ENCODE data around the gene RSPO1. TPM values are rescaled to one million over a fixed set of nuclear protein-coding genes. Genes with fewer than 3 reads are reported as not detected.

Gene RSPO1
- total RNA-seq, 1 experiment from 2014 or later, result not detected

DNA sequence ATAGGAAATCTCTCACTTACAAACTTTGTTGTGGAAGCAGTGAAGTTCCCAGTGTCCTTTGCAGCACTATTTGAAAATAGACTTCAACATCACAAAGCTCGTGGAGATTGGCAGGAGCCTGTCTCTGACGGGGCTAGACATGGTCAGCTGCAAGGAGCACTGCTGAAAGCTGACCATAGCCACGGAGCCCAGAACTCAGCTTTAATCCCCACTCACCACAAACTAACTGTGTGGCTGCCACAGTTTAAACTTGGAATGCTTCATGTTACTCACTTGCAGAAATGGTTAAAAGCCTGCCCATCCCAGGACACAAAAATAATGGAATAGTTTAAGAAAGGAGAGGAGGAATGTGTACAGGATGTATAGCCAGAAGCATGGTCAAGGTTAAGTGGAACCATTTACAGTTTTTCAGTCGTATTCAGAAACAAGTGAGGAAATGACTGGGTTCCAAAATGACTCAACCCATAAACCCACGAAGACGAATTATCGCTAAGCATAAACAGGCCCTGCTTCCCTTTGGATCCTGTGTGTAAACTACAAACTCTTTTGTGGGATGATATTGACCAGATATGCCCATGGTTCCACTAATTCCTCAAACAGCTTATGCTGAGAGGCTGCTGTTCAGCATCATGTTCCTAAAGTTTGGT is 59.7 kb downstream of the RSPO1 start:
- ChIA-PET POLR2A (ENCODE audit: unreplicated experiment) (no interaction called here), CTCF (interaction anchor here (0.6 kb wide), 1 partner anchor 392 kb away, joined by 6 read pairs; no protein-coding TSS in a partner anchor)
- no peaks in the 10 kb centered on the region; the same call in 1 of the 2 replicates for H3K9me2 ChIP-seq (ENCODE audit: insufficient read depth)
- BruUV-seq (replicated peaks), result no TSS peak
- H3K79me2 ChIP-seq (ENCODE audit: low read depth), result no peaks in the 10 kb centered on the region
- TF ChIP-seq, protein P1, sequence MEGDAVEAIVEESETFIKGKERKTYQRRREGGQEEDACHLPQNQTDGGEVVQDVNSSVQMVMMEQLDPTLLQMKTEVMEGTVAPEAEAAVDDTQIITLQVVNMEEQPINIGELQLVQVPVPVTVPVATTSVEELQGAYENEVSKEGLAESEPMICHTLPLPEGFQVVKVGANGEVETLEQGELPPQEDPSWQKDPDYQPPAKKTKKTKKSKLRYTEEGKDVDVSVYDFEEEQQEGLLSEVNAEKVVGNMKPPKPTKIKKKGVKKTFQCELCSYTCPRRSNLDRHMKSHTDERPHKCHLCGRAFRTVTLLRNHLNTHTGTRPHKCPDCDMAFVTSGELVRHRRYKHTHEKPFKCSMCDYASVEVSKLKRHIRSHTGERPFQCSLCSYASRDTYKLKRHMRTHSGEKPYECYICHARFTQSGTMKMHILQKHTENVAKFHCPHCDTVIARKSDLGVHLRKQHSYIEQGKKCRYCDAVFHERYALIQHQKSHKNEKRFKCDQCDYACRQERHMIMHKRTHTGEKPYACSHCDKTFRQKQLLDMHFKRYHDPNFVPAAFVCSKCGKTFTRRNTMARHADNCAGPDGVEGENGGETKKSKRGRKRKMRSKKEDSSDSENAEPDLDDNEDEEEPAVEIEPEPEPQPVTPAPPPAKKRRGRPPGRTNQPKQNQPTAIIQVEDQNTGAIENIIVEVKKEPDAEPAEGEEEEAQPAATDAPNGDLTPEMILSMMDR (conservative IDR thresholded peaks at IDR 0.05), result no peak
- H3K27me3 ChIP-seq (ENCODE audit: insufficient read depth, low read depth), result no peaks in the 10 kb centered on the region
- H2AFZ ChIP-seq, result no peak overlapping the region
- H3K9me3 ChIP-seq (ENCODE audit: insufficient read depth, low read depth), result no peaks in the 10 kb centered on the region
- intact Hi-C loops (cut with micrococcal nuclease; ENCODE audit: unreplicated experiment), result no loop called here
- DNase-seq, result no peak
- peaks cover 31% of the 10 kb centered on the region for H3K36me3 ChIP-seq (ENCODE audit: low read depth)
- peaks cover 11% of the 10 kb centered on the region; the same call in 1 of the 2 replicates for H3K4me1 ChIP-seq (replicated peaks; ENCODE audit: insufficient read depth)
- peaks cover 16% of the 10 kb centered on the region for H3F3A ChIP-seq (ENCODE audit: insufficient read depth, low read depth)
- H4K20me1 ChIP-seq (ENCODE audit: insufficient read depth), result no peaks in the 10 kb centered on the region
- H3K4me3 ChIP-seq, result no peak overlapping the region
- no peak overlapping the region for H3K27ac ChIP-seq
- no peak overlapping the region for H3K4me2 ChIP-seq

DNA sequence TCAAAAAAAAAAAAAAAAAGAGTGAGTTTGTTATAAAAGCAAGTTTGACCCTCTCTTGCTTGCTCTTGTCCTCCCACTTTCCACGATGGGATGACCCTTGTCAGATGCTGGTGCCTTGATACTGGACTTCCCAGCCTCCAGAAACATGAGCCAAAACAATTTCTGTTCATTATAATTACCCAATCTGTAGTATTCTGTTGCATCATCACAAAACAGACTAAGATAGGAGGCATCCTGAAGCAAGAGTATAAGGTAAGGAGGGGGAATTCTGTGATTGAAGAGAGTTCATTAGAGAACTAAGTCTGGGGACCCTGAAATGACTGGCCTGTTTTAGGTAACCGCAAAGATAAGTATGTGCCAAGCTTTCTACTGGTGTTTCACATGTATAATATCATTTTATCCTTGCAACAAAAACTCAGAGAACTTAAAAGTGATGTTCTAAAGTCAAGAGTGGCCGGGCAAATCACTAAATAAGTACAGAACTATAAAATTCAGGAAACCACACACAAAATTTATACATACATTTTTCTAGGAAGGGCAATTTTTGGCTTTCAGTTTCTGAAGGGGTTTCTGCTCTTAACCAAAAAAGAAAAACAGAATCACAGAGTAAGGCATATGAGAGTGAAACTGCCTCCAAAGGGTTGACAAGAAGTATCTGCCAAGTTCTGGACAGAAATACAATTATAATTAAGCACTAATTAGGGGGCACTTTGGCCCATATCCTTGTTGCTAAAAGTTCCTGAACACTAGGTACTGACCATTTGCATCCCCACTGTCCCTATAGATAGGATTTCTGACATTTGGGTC is 64.0 kb downstream of the RSPO1 start:
- BruUV-seq (replicated peaks), result no TSS peak
- no peaks in the 10 kb centered on the region; the same call in 1 of the 2 replicates for H3K9me2 ChIP-seq (ENCODE audit: insufficient read depth)
- H3K36me3 ChIP-seq (ENCODE audit: low read depth), result peaks cover 39% of the 10 kb centered on the region; the same call in 1 of the 2 replicates
- H4K20me1 ChIP-seq (ENCODE audit: insufficient read depth), result no peaks in the 10 kb centered on the region
- H3K79me2 ChIP-seq (ENCODE audit: low read depth), result no peaks in the 10 kb centered on the region
- H3K4me1 ChIP-seq (replicated peaks; ENCODE audit: insufficient read depth), result no peaks in the 10 kb centered on the region
- no peaks in the 10 kb centered on the region for H3K27me3 ChIP-seq (ENCODE audit: insufficient read depth, low read depth)
- H3K27ac ChIP-seq, result no peak overlapping the region
- H3K4me2 ChIP-seq, result no peak overlapping the region
- DNase-seq, result no peak
- no peak overlapping the region for H3K4me3 ChIP-seq
- ChIA-PET POLR2A (ENCODE audit: unreplicated experiment) (no interaction called here), CTCF (no interaction called here)
- no peak overlapping the region for H2AFZ ChIP-seq
- TF ChIP-seq, protein P1 (conservative IDR thresholded peaks at IDR 0.05), result no peak
- TF ChIP-seq EZH2 (IDR thresholded peaks at IDR 0.05; ENCODE audit: low read depth), result no peak
- H3K9me3 ChIP-seq (ENCODE audit: insufficient read depth, low read depth), result no peaks in the 10 kb centered on the region
- intact Hi-C loops (cut with micrococcal nuclease; ENCODE audit: unreplicated experiment), result no loop called here
- peaks cover 1% of the 10 kb centered on the region; the same call in 1 of the 2 replicates for H3F3A ChIP-seq (ENCODE audit: insufficient read depth, low read depth)

DNA sequence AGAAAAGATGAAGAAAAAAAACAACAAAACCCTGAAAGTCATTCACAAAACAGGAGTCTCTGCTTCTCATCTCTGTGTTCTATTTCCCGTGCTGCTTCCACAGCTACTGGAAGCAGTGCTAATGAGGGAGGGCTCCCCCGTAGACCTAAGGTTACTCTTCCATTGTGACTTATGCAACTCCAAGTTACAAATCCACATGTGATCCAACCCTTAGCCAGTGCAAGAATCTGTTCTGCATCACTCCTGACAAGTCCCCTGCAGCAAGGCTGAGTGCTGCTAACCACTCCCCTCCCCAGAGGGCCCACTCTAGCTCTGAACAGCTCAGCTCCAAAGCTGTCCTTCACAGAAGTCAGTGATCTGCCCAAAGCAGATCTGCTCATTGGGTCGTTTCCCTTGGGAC is 67.7 kb downstream of the RSPO1 start:
- Histone ChIP-seq H4K20me1 (ENCODE audit: insufficient read depth) (no peaks in the 10 kb centered on the region), H3K27me3 (ENCODE audit: insufficient read depth, low read depth) (no peaks in the 10 kb centered on the region), H3K79me2 (ENCODE audit: low read depth) (no peaks in the 10 kb centered on the region), H3K4me1 (replicated peaks; ENCODE audit: insufficient read depth) (no peaks in the 10 kb centered on the region), H3K27ac (no peak overlapping the region), H3F3A (ENCODE audit: insufficient read depth, low read depth) (peaks cover 11% of the 10 kb centered on the region; the same call in 1 of the 2 replicates), H2AFZ (no peak overlapping the region), H3K36me3 (ENCODE audit: low read depth) (peaks cover 33% of the 10 kb centered on the region; the same call in 1 of the 2 replicates), H3K9me3 (ENCODE audit: insufficient read depth, low read depth) (no peaks in the 10 kb centered on the region), H3K4me3 (no peak overlapping the region), H3K4me2 (no peak overlapping the region), H3K9me2 (ENCODE audit: insufficient read depth) (no peaks in the 10 kb centered on the region; the same call in 1 of the 2 replicates)
- no TSS peak for BruUV-seq (replicated peaks)
- no peak for DNase-seq
- ChIA-PET CTCF (no interaction called here), POLR2A (ENCODE audit: unreplicated experiment) (no interaction called here)
- intact Hi-C loops (cut with micrococcal nuclease; ENCODE audit: unreplicated experiment), result no loop called here
- TF ChIP-seq, protein P1 (conservative IDR thresholded peaks at IDR 0.05), result no peak
- no peak for TF ChIP-seq EZH2 (IDR thresholded peaks at IDR 0.05; ENCODE audit: low read depth)

Data from PC-9 (cell line).